DMS153 treated with DMSO at 0.1 percent for 48 hours (cell line): Measurements from ENCODE around the gene PTDSS2.
"Not testable (repeated sequence)": the region's sequence is repeated elsewhere in the genome, so short reads cannot be mapped to it uniquely, and the experiment has no call there.

ENCODE experiments used
- DNase-seq: peaks from one replicate; lab custom pipeline; 2025; ENCODE audit not compliant: unreplicated experiment; lab: John Stamatoyannopoulos, UW

Gene PTDSS2

GRCh38 chr11:431921-432320 is 18.2 kb upstream of the PTDSS2 start:
- no peak for DNase-seq

- DNase-seq, result no peak
Observed at GRCh38 chr11:432501-433100, 17.5 kb upstream of the PTDSS2 start.

GRCh38 chr11:433111-433510 is 17.0 kb upstream of the PTDSS2 start:
- DNase-seq, result no peak

GRCh38 chr11:433641-434040 is 16.4 kb upstream of the PTDSS2 start:
- no peak for DNase-seq

- DNase-seq, result no peak
Observed at GRCh38 chr11:434496-434895, 15.6 kb upstream of the PTDSS2 start.

GRCh38 chr11:434999-435740 is 14.9 kb upstream of the PTDSS2 start:
- not testable (repeated sequence) for DNase-seq

- no peak for DNase-seq
Observed at GRCh38 chr11:437228-437870, 12.7 kb upstream of the PTDSS2 start.

- DNase-seq, result no peak
Observed at GRCh38 chr11:438101-438844, 11.8 kb upstream of the PTDSS2 start.

- DNase-seq, result no peak
Observed at GRCh38 chr11:439315-440064, 10.6 kb upstream of the PTDSS2 start.

GRCh38 chr11:440065-441042 is 9.7 kb upstream of the PTDSS2 start:
- DNase-seq, result no peak

- no peak for DNase-seq
Observed at GRCh38 chr11:441043-441417, 9.0 kb upstream of the PTDSS2 start.

- peak; percentile 49 for DNase-seq
Observed at GRCh38 chr11:441418-442274, 8.4 kb upstream of the PTDSS2 start, which contains the start of gene ANO9. ANO9 (minus strand) TSS chr11:442011; CDS start chr11:441926, 85 bp downstream.

- DNase-seq, result no peak
Observed at GRCh38 chr11:442611-443081, 7.4 kb upstream of the PTDSS2 start.

- DNase-seq, result peak; percentile 38
Observed at GRCh38 chr11:443542-444199, 6.4 kb upstream of the PTDSS2 start.

- DNase-seq, result peak; percentile 44
Observed at GRCh38 chr11:444396-445144, 5.5 kb upstream of the PTDSS2 start.

- no peak for DNase-seq
Observed at GRCh38 chr11:445765-446588, 4.1 kb upstream of the PTDSS2 start.
